G401 (cell line): ENCODE data around the gene LSM3. TPM values are rescaled to one million over a fixed set of nuclear protein-coding genes. Genes with fewer than 3 reads are reported as not detected.

Experiments
- DNase-seq: peaks from one replicate; pipeline ENCODE4 v3.0.0-alpha.2; 2015; ENCODE audit warnings: low spot score
- in situ Hi-C: cut with HindIII; loops from 2 replicates; pipeline ENCODE4 v1.10.0; 2016; ENCODE audit warnings: low sequenced_read_pairs, mixed read lengths
- total RNA-seq: library from RNA; depleted of rRNA; stranded (reverse); fragments of >200 nt; shearing (Covaris generic); gene quantifications from 2 replicates; pipeline ENCODE4 v1.2.3, GENCODE V29; 2014

LSM3 gene
- total RNA-seq, 1 experiment from 2014 or later = 33.1 TPM

- in situ Hi-C loops = no loop called here
Observed at GRCh38 chr3:14181253-14181652, 2.6 kb downstream of the LSM3 start.

GRCh38 chr3:14183015-14183577 lies 4.5 kb downstream of the LSM3 start:
- in situ Hi-C loops = no loop called here
- no peak for DNase-seq

More at GRCh38 chr3:14181253-14181652, 2.6 kb downstream of the LSM3 start:
- DNase-seq = no peak

GRCh38 chr3:14186854-14187458 lies 8.3 kb downstream of the LSM3 start:
- no peak for DNase-seq

GRCh38 chr3:14188041-14188754 lies 9.6 kb downstream of the LSM3 start:
- DNase-seq = no peak
- in situ Hi-C loops = no loop called here

More at GRCh38 chr3:14186854-14187458, 8.3 kb downstream of the LSM3 start:
- in situ Hi-C loops = no loop called here

GRCh38 chr3:14194865-14195264 lies 16.2 kb downstream of the LSM3 start:
- DNase-seq = no peak

GRCh38 chr3:14199641-14200040 lies 21.0 kb downstream of the LSM3 start:
- DNase-seq = no peak

More at GRCh38 chr3:14194865-14195264, 16.2 kb downstream of the LSM3 start:
- in situ Hi-C loops = no loop called here

GRCh38 chr3:14200276-14200675 lies 21.7 kb downstream of the LSM3 start:
- in situ Hi-C loops = no loop called here

More at GRCh38 chr3:14199641-14200040, 21.0 kb downstream of the LSM3 start:
- in situ Hi-C loops = no loop called here

GRCh38 chr3:14200841-14201240 lies 22.2 kb downstream of the LSM3 start:
- in situ Hi-C loops = no loop called here
- no peak for DNase-seq

More at GRCh38 chr3:14200276-14200675, 21.7 kb downstream of the LSM3 start:
- no peak for DNase-seq

GRCh38 chr3:14201940-14202684 lies 23.5 kb downstream of the LSM3 start:
- DNase-seq = no peak
- in situ Hi-C loops = no loop called here

- in situ Hi-C loops = no loop called here
- DNase-seq = no peak
Observed at GRCh38 chr3:14202874-14203520, 24.4 kb downstream of the LSM3 start.

- in situ Hi-C loops = no loop called here
- DNase-seq = peak; percentile 81
Observed at GRCh38 chr3:14203521-14204079, 25.0 kb downstream of the LSM3 start.

GRCh38 chr3:14204515-14205284 lies 26.1 kb downstream of the LSM3 start:
- DNase-seq = no peak
- in situ Hi-C loops = no loop called here

GRCh38 chr3:14206548-14207177 lies 28.0 kb downstream of the LSM3 start:
- no peak for DNase-seq
- in situ Hi-C loops = no loop called here

- in situ Hi-C loops = no loop called here
- DNase-seq = no peak
Observed at GRCh38 chr3:14208168-14208567, 29.6 kb downstream of the LSM3 start.

GRCh38 chr3:14208977-14209394 lies 30.4 kb downstream of the LSM3 start:
- in situ Hi-C loops = no loop called here
- DNase-seq = no peak

- no peak for DNase-seq
- in situ Hi-C loops = no loop called here
Observed at GRCh38 chr3:14209581-14210289, 31.1 kb downstream of the LSM3 start.

- no peak for DNase-seq
- in situ Hi-C loops = no loop called here
Observed at GRCh38 chr3:14210290-14210688, 31.7 kb downstream of the LSM3 start.
